SK-N-SH (cell line): ENCODE measurements around the gene SYT17. TPM values are rescaled to one million over a fixed set of nuclear protein-coding genes. Genes with fewer than 3 reads are reported as not detected.

Experiments used
- CTCF ChIA-PET: fragments of 300-600, 350-600 bp; formaldehyde crosslinking; extraction: SDS; loops from one replicate; lab custom pipeline; 2021; lab: Yijun Ruan, JAX
- POLR2A ChIA-PET: fragments of 350-600 bp; sonication (Branson Sonifier 250); formaldehyde crosslinking; extraction: SDS; loops from one replicate; lab custom pipeline; 2020; ENCODE audit warnings: antibody characterized with exemption, inconsistent platforms; lab: Yijun Ruan, JAX
- DNase-seq: peaks from one replicate; pipeline ENCODE4 v3.0.0; 2012
- H2AFZ ChIP-seq: fragments of 200-600 bp; sonication (generic); 2 replicates; pipeline ENCODE4 v1.8.1; 2016; ENCODE audit warnings: antibody characterized with exemption, mild to moderate bottlenecking, low read depth
- H3F3A ChIP-seq: fragments of 200-600 bp; sonication (generic); replicated peaks from 2 replicates; pipeline ENCODE3; 2016; ENCODE audit warnings: antibody characterized with exemption, mild to moderate bottlenecking; ENCODE audit not compliant: insufficient read depth
- H3K27ac ChIP-seq, 2 experiments: fragments of 200-500 bp in 1 of 2; fragments of 200-600 bp in 1 of 2; sonication (Bioruptor generic) in 1 of 2; sonication (generic), shearing (Covaris generic) in 1 of 2; 2 replicates each; pipeline versions ENCODE4 v1.5.1 to v1.6.1; 2014 to 2016; ENCODE audit warnings: low read depth in 2 of 2, inconsistent platforms in 1 of 2, low read length in 1 of 2, mild to moderate bottlenecking in 1 of 2, mixed read lengths in 1 of 2
- H3K27me3 ChIP-seq: fragments of 200-600 bp; sonication (generic), shearing (Covaris generic); 2 replicates; pipeline ENCODE4 v1.6.1; 2016; ENCODE audit warnings: mixed run types; ENCODE audit not compliant: insufficient read depth
- H3K36me3 ChIP-seq, 2 experiments: fragments of 200-500 bp in 1 of 2; fragments of 200-600 bp in 1 of 2; sonication (Bioruptor generic) in 1 of 2; sonication (generic) in 1 of 2; replicated peaks in 1 of 2; 2 replicates each; pipeline versions ENCODE3 to v1.5.1; 2014 to 2016; ENCODE audit warnings: low read length in 1 of 2, mild to moderate bottlenecking in 1 of 2; ENCODE audit not compliant: insufficient read depth in 2 of 2, control insufficient read depth in 1 of 2
- H3K4me1 ChIP-seq, 2 experiments: fragments of 200-500 bp in 1 of 2; fragments of 200-600 bp in 1 of 2; sonication (Bioruptor generic) in 1 of 2; sonication (generic), shearing (Covaris generic) in 1 of 2; 2 replicates each; pipeline versions ENCODE4 v1.5.1 to v1.6.1; 2014 to 2016; ENCODE audit warnings: low read depth in 1 of 2, low read length in 1 of 2, mixed run types in 1 of 2; ENCODE audit not compliant: insufficient read depth in 2 of 2, control insufficient read depth in 1 of 2
- H3K4me2 ChIP-seq: fragments of 200-600 bp; sonication (generic), shearing (Covaris generic); 2 replicates; pipeline ENCODE4 v1.6.1; 2017; ENCODE audit warnings: mixed run types
- H3K4me3 ChIP-seq, 2 experiments: fragments of 200-500 bp in 1 of 2; fragments of 200-600 bp in 1 of 2; sonication (Bioruptor generic) in 1 of 2; sonication (generic), shearing (Covaris generic) in 1 of 2; 2 replicates each; pipeline versions ENCODE4 v1.5.1 to v1.8.1; 2014 to 2016; ENCODE audit warnings: low read depth in 2 of 2, inconsistent platforms in 1 of 2, low read length in 1 of 2, mild to moderate bottlenecking in 1 of 2, mixed read lengths in 1 of 2, moderate library complexity in 1 of 2
- H3K79me2 ChIP-seq: fragments of 200-600 bp; sonication (generic); 2 replicates; pipeline ENCODE4 v1.8.1; 2017; ENCODE audit warnings: mild to moderate bottlenecking; ENCODE audit not compliant: insufficient read depth
- H3K9ac ChIP-seq: fragments of 200-600 bp; sonication (generic); 2 replicates; pipeline ENCODE4 v1.6.1; 2017; ENCODE audit warnings: mixed run types
- H3K9me2 ChIP-seq: fragments of 200-600 bp; sonication (generic); 2 replicates; pipeline ENCODE4 v1.6.1; 2017; ENCODE audit warnings: mixed run types
- H3K9me3 ChIP-seq: fragments of 200-600 bp; sonication (generic); 2 replicates; pipeline ENCODE4 v1.6.1; 2017; ENCODE audit warnings: mixed run types, mild to moderate bottlenecking, moderate library complexity
- H4K20me1 ChIP-seq: fragments of 200-600 bp; sonication (generic); 2 replicates; pipeline ENCODE4 v1.6.1; 2017; ENCODE audit warnings: mild to moderate bottlenecking, mixed run types; ENCODE audit not compliant: insufficient read depth
- CHD2 ChIP-seq: fragments of 150-350 bp; IDR thresholded peaks from 2 replicates; pipeline ENCODE4 v1.6.1; 2018; ENCODE audit warnings: low read length; ENCODE audit not compliant: partially characterized antibody
- CTCF ChIP-seq: fragments of 200-600 bp; sonication (generic); IDR thresholded peaks from 2 replicates; pipeline ENCODE4 v1.6.1; 2017; ENCODE audit warnings: antibody characterized with exemption, mild to moderate bottlenecking, moderate library complexity
- ELF1 ChIP-seq: IDR thresholded peaks from 2 replicates; pipeline ENCODE4 v1.4.0; 2012
- EP300 ChIP-seq, 2 experiments: IDR thresholded peaks; 2 replicates each; pipeline versions ENCODE4 v1.4.0 to v1.6.1; 2012; ENCODE audit warnings: borderline replicate concordance in 1 of 2, low read depth in 1 of 2, low read length in 1 of 2
- GATA2 ChIP-seq: sonication (generic); formaldehyde crosslinking; IDR thresholded peaks from 2 replicates; pipeline ENCODE4 v1.5.0; 2020; ENCODE audit warnings: mild to moderate bottlenecking, missing genetic modification reagents
- JUND ChIP-seq: IDR thresholded peaks from 2 replicates; pipeline ENCODE4 v1.4.0; 2012
- NRF1 ChIP-seq: IDR thresholded peaks from 2 replicates; pipeline ENCODE4 v1.6.1; 2012; ENCODE audit warnings: low read depth, mild to moderate bottlenecking, low read length
- PBX3 ChIP-seq: IDR thresholded peaks from 2 replicates; pipeline ENCODE4; 2012
- TCF12 ChIP-seq: IDR thresholded peaks from 2 replicates; pipeline ENCODE4 v1.4.0; 2012
- TEAD4 ChIP-seq: IDR thresholded peaks from 2 replicates; pipeline ENCODE4 v1.4.0; 2012; ENCODE audit warnings: mild to moderate bottlenecking, borderline replicate concordance; ENCODE audit not compliant: insufficient read depth
- USF1 ChIP-seq: IDR thresholded peaks from 2 replicates; pipeline ENCODE4 v1.4.0; 2012; ENCODE audit warnings: low read depth, borderline replicate concordance
- USF2 ChIP-seq: fragments of 150-350 bp; IDR thresholded peaks from 2 replicates; pipeline ENCODE4 v1.6.1; 2017; ENCODE audit warnings: antibody characterized with exemption, low read length, low read depth, borderline replicate concordance
- WGBS: methylation state at CpG from one replicate; pipeline ENCODE4 v1.1.6; 2017; ENCODE audit warnings: low lambda C conversion rate; 5-methylcytosine and 5-hydroxymethylcytosine counted together
- polyA plus RNA-seq, 3 experiments: library from polyadenylated mRNA; depleted of rRNA; stranded (reverse); fragments of >200 nt; gene quantifications; 2 replicates each; pipeline ENCODE4 v1.2.3, GENCODE V29; 2012
- TF ChIP-seq, protein P1 (sequence below): IDR thresholded peaks from 2 replicates; pipeline ENCODE4 v1.4.0; 2012; ENCODE audit warnings: low read depth, borderline replicate concordance

The SYT17 gene
- polyA plus RNA-seq, 1 of the 3 experiments (the other 2 are of a cell fraction), result 0.21 TPM

- Histone ChIP-seq H3F3A (no peaks in the 10 kb centered on the region), H3K27ac (no peak overlapping the region), H3K27me3 (no peaks in the 10 kb centered on the region), H3K9ac (no peak overlapping the region), H3K4me1 (peaks cover 8 to 13% of the 10 kb centered on the region in 2 experiments; a peak in 3 of 4 replicates)
- DNase-seq, result peak; percentile 22
- POLR2A ChIA-PET, result no interaction called here
- TF ChIP-seq PBX3 (no peak), JUND (no peak), TEAD4 (no peak), EP300 (IDR thresholded peaks at IDR 0.05; ENCODE audit: borderline replicate concordance in 1 of 2, low read depth in 1 of 2, low read length in 1 of 2) (no peak), CHD2 (no peak), ELF1 (no peak), USF2 (no peak), TCF12 (no peak), GATA2 (no peak), NRF1 (no peak)
- TF ChIP-seq, all 33 proteins: peak for 0
- Histone ChIP-seq H4K20me1 (no peaks in the 10 kb centered on the region), H3K9me2 (no peaks in the 10 kb centered on the region), H2AFZ (no peak overlapping the region), H3K36me3 (no peaks in the 10 kb centered on the region), H3K4me2 (no peak overlapping the region), H3K9me3 (no peaks in the 10 kb centered on the region), H3K4me3 (no peak overlapping the region), H3K79me2 (no peaks in the 10 kb centered on the region)
- WGBS, result 46% methylated on average over 8 of the region's 8 CpGs
- CTCF ChIA-PET, result interaction anchor here (1.2 to 2.4 kb wide), 3 partner anchors 29 to 57 kb away, joined by 3 to 7 read pairs (median 4); partner anchors contain the start of gene ITPRIPL2
Observed at GRCh38 chr16:19142939-19143598, 25.0 kb upstream of the SYT17 start.

GRCh38 chr16:19143599-19143956 is 24.5 kb upstream of the SYT17 start:
- H3K9ac ChIP-seq, result no peak overlapping the region
- H3K4me3 ChIP-seq, result no peak overlapping the region
- no peaks in the 10 kb centered on the region for H3K79me2 ChIP-seq
- H2AFZ ChIP-seq, result no peak overlapping the region
- 57% methylated on average over 9 of the region's 9 CpGs for WGBS
- H3K4me1 ChIP-seq, result peaks cover 5 to 11% of the 10 kb centered on the region in 2 experiments; a peak in 3 of 4 replicates
- H3K27ac ChIP-seq, result no peak overlapping the region
- no peaks in the 10 kb centered on the region for H3K27me3 ChIP-seq
- no peaks in the 10 kb centered on the region for H3K9me3 ChIP-seq
- H3K36me3 ChIP-seq, result no peaks in the 10 kb centered on the region
- H3K4me2 ChIP-seq, result no peak overlapping the region
- DNase-seq, result no peak
- no peak for TF ChIP-seq CTCF
- TF ChIP-seq, protein P1, sequence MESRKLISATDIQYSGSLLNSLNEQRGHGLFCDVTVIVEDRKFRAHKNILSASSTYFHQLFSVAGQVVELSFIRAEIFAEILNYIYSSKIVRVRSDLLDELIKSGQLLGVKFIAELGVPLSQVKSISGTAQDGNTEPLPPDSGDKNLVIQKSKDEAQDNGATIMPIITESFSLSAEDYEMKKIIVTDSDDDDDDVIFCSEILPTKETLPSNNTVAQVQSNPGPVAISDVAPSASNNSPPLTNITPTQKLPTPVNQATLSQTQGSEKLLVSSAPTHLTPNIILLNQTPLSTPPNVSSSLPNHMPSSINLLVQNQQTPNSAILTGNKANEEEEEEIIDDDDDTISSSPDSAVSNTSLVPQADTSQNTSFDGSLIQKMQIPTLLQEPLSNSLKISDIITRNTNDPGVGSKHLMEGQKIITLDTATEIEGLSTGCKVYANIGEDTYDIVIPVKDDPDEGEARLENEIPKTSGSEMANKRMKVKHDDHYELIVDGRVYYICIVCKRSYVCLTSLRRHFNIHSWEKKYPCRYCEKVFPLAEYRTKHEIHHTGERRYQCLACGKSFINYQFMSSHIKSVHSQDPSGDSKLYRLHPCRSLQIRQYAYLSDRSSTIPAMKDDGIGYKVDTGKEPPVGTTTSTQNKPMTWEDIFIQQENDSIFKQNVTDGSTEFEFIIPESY, result no peak
- TF ChIP-seq USF1, result no peak
- TF ChIP-seq JUND, result no peak
- no peaks in the 10 kb centered on the region for H4K20me1 ChIP-seq
- no peaks in the 10 kb centered on the region for H3K9me2 ChIP-seq
- H3F3A ChIP-seq, result no peaks in the 10 kb centered on the region
- ChIA-PET POLR2A (no interaction called here), CTCF (interaction anchor here (0.6 to 2.4 kb wide), 6 partner anchors 12 to 245 kb away, joined by 3 to 7 read pairs (median 4); partner anchors contain the start of gene ITPRIPL2)
